Measurements from ENCODE around the gene GKN1.
"Not testable (repeated sequence)": the region's sequence is repeated elsewhere in the genome, so short reads cannot be mapped to it uniquely, and the experiment has no call there.

GKN1 gene

GRCh38 chr2:68974251-68974650, at the start of gene GKN1:
Gene GKN1 (plus strand): TSS chr2:68974636. CDS start chr2:68974678, 42 bp downstream.
- DNase-seq: no peak

- peak; percentile 66 for DNase-seq
Observed at GRCh38 chr2:68925295-68925896, 49.0 kb upstream of the GKN1 start.

GRCh38 chr2:68926796-68927195, 47.6 kb upstream of the GKN1 start:
- DNase-seq: no peak

- no peak for DNase-seq
Observed at GRCh38 chr2:68931149-68931711, 43.2 kb upstream of the GKN1 start.

- DNase-seq: no peak
Observed at GRCh38 chr2:68931799-68932198, 42.6 kb upstream of the GKN1 start.

GRCh38 chr2:68932402-68932801, 42.0 kb upstream of the GKN1 start:
- no peak for DNase-seq

GRCh38 chr2:68934021-68934420, 40.4 kb upstream of the GKN1 start:
- DNase-seq: no peak

- DNase-seq: no peak
Observed at GRCh38 chr2:68935471-68935870, 39.0 kb upstream of the GKN1 start.

GRCh38 chr2:68936427-68936826, 38.0 kb upstream of the GKN1 start:
- DNase-seq: no peak

- no peak for DNase-seq
Observed at GRCh38 chr2:68936889-68937288, 37.5 kb upstream of the GKN1 start.

GRCh38 chr2:68937346-68938055, 36.9 kb upstream of the GKN1 start:
- DNase-seq: no peak

- no peak for DNase-seq
Observed at GRCh38 chr2:68938938-68939337, 35.5 kb upstream of the GKN1 start.

GRCh38 chr2:68939962-68940361, 34.5 kb upstream of the GKN1 start:
- DNase-seq: no peak

- no peak for DNase-seq
Observed at GRCh38 chr2:68940369-68940768, 34.1 kb upstream of the GKN1 start.

- DNase-seq: no peak
Observed at GRCh38 chr2:68942827-68943226, 31.6 kb upstream of the GKN1 start.

GRCh38 chr2:68943581-68944568, 30.6 kb upstream of the GKN1 start:
- DNase-seq: peak; percentile 60

GRCh38 chr2:68946117-68946516, 28.3 kb upstream of the GKN1 start:
- DNase-seq: no peak

- no peak for DNase-seq
Observed at GRCh38 chr2:68948710-68949109, 25.7 kb upstream of the GKN1 start.

GRCh38 chr2:68951899-68952298, 22.5 kb upstream of the GKN1 start:
- no peak for DNase-seq

GRCh38 chr2:68952887-68953521, 21.4 kb upstream of the GKN1 start, which contains the start of gene GKN2:
Gene GKN2 (minus strand): TSS chr2:68952893. CDS start chr2:68952861, 32 bp downstream.
- DNase-seq: no peak

GRCh38 chr2:68955432-68955831, 19.0 kb upstream of the GKN1 start:
- not testable (repeated sequence) for DNase-seq

GRCh38 chr2:68959001-68959400, 15.4 kb upstream of the GKN1 start:
- no peak for DNase-seq

GRCh38 chr2:68961380-68961779, 13.1 kb upstream of the GKN1 start:
- no peak for DNase-seq

Data from CD4-positive, alpha-beta T cell treated with Interleukin-6 for 4 hours (primary cell).